MM.1S (cell line): Measurements from ENCODE around the gene MAGEA2B.

Experiments
- CTCF ChIP-seq: fragments of 300-600 bp; sonication (generic); IDR thresholded peaks from 2 replicates; pipeline ENCODE4 v1.5.1; 2016; ENCODE audit warnings: antibody characterized with exemption, low read length, mixed read lengths
- EZH2 ChIP-seq: fragments of 300-600 bp; sonication (generic); optimal IDR thresholded peaks from 2 replicates; pipeline ENCODE3; 2017; ENCODE audit warnings: low read depth, mild to moderate bottlenecking, antibody characterized with exemption, low read length, mixed read lengths

- TF ChIP-seq EZH2 (no peak), CTCF (no peak)
Measured at GRCh38 chrX:152735860-152736511, 21.6 kb downstream of the MAGEA2B start.
